Subcutaneous adipose tissue (tissue), 4 donors: ENCODE results near the gene TAF11L3. TPM values are rescaled to one million over a fixed set of nuclear protein-coding genes. Genes with fewer than 3 reads are reported as not detected.
"Not testable (repeated sequence)": the region's sequence is repeated elsewhere in the genome, so short reads cannot be mapped to it uniquely, and the experiment has no call there.

Source experiments
- CTCF ChIP-seq: fragments of 450-650 bp; IDR thresholded peaks from one replicate; pipeline ENCODE4 v1.5.1; 2016; ENCODE audit warnings: low read depth, mild to moderate bottlenecking, control low read depth, antibody characterized with exemption, moderate library complexity
- total RNA-seq, 4 donors: library from RNA; depleted of rRNA; stranded (reverse); fragments of >200 nt; gene quantifications; one replicate each; pipeline ENCODE4 v1.1.0, GENCODE V29; 2016

The TAF11L3 gene
- not detected for total RNA-seq

- not testable (repeated sequence) for TF ChIP-seq CTCF
Observed at GRCh38 chr5:17518067-17518466, at the start of gene TAF11L3. TSS of gene TAF11L3 (plus strand) at chr5:17518367.

GRCh38 chr5:17470064-17470463, 48.1 kb upstream of the TAF11L3 start:
- no peak for TF ChIP-seq CTCF

GRCh38 chr5:17477043-17477442, 41.1 kb upstream of the TAF11L3 start:
- no peak for TF ChIP-seq CTCF

- TF ChIP-seq CTCF = no peak
Observed at GRCh38 chr5:17477573-17478265, 40.4 kb upstream of the TAF11L3 start.

GRCh38 chr5:17481378-17481777, 36.8 kb upstream of the TAF11L3 start:
- no peak for TF ChIP-seq CTCF

- TF ChIP-seq CTCF = no peak
Observed at GRCh38 chr5:17482790-17483189, 35.4 kb upstream of the TAF11L3 start.

- no peak for TF ChIP-seq CTCF
Observed at GRCh38 chr5:17487174-17487512, 31.0 kb upstream of the TAF11L3 start.
